ENCODE results near the gene ELAVL3. TPM values are rescaled to one million over a fixed set of nuclear protein-coding genes. Genes with fewer than 3 reads are reported as not detected.

Gene ELAVL3
- total RNA-seq, 1 experiment from 2014 or later: 1.2 TPM

GRCh38 chr19:11485245-11485837 is 4.5 kb upstream of the ELAVL3 start:
- Histone ChIP-seq H2BK12ac (ENCODE audit: insufficient read length, low read depth, low read length) (no peak overlapping the region), H3K4me1 (ENCODE audit: insufficient read depth, low read length) (no peaks in the 10 kb centered on the region), H3K14ac (ENCODE audit: insufficient read depth, low read length) (no peak overlapping the region; the same call in 1 of the 2 replicates), H3K9me3 (ENCODE audit: control insufficient read depth, low read depth, low read length) (no peaks in the 10 kb centered on the region), H2BK120ac (ENCODE audit: low read depth, low read length, poor library complexity, severe bottlenecking) (no peak overlapping the region), H3K4me2 (ENCODE audit: insufficient read depth, insufficient read length, low read length) (no peak overlapping the region), H3K56ac (ENCODE audit: insufficient read length, low read depth, low read length) (no peak overlapping the region), H3T11ph (ENCODE audit: low read length) (no peak overlapping the region), H3K27me3 (ENCODE audit: insufficient read depth, low read length) (peaks cover 9% of the 10 kb centered on the region; the same call in 1 of the 2 replicates), H2BK20ac (ENCODE audit: low read depth, low read length, poor library complexity, severe bottlenecking) (no peak overlapping the region), H3K79me1 (ENCODE audit: insufficient read depth, low read depth, low read length, poor library complexity, severe bottlenecking) (no peaks in the 10 kb centered on the region), H4K5ac (ENCODE audit: insufficient read length, low read depth, low read length) (no peak overlapping the region), H2BK5ac (ENCODE audit: insufficient read length, low read length) (no peak overlapping the region), H2AFZ (ENCODE audit: low read length) (no peak overlapping the region), H3K27ac (ENCODE audit: insufficient read length, low read depth, low read length) (no peak overlapping the region), H3K79me2 (ENCODE audit: insufficient read depth, low read length) (no peaks in the 10 kb centered on the region), H3K23me2 (ENCODE audit: insufficient read length, low read depth, low read length, poor library complexity, severe bottlenecking) (peaks cover 7% of the 10 kb centered on the region), H4K20me1 (ENCODE audit: control insufficient read depth, insufficient read depth, insufficient read length) (no peaks in the 10 kb centered on the region), H4K8ac (replicated peaks; ENCODE audit: insufficient read length, low read depth, low read length) (no peak overlapping the region), H3K18ac (ENCODE audit: insufficient read length, low read depth, low read length) (no peak overlapping the region), H4K91ac (ENCODE audit: insufficient read length, low read depth, low read length) (no peak overlapping the region), H2BK15ac (ENCODE audit: low read depth, low read length) (no peak overlapping the region), H2AK5ac (ENCODE audit: insufficient read length, low read length) (no peak overlapping the region), H3K23ac (ENCODE audit: insufficient read length, low read depth, low read length) (no peak overlapping the region), H3K4ac (ENCODE audit: low read depth, low read length) (no peak overlapping the region), H3K9ac (ENCODE audit: extremely low read depth, insufficient read length, low read length) (peak overlapping the region; percentile 4)
- Mint-ChIP-seq H3K27me3 (ENCODE audit: low read depth) (peaks cover 17% of the 10 kb centered on the region), H3K36me3 (ENCODE audit: insufficient read depth in 1 of 3, low read depth in 3 of 3) (no peaks in the 10 kb centered on the region; a peak in 1 of 7 replicates), H3K27ac (peak overlapping the region in 1 of 3 experiments; percentile 63; a peak in 1 of 7 replicates), H3K4me1 (peaks cover 4 to 9% of the 10 kb centered on the region in 2 experiments; a peak in 3 of 4 replicates), H3K4me3 (no peak overlapping the region), H3K9me3 (peaks cover 0 to 2% of the 10 kb centered on the region in 2 experiments; a peak in 3 of 5 replicates)
- WGBS (ENCODE audit: extremely low coverage, insufficient read length, low lambda C conversion rate): no CpG with 5 or more reads among the region's 13 CpGs
- no peak for DNase-seq
- no peak for TF ChIP-seq CTCF (conservative IDR thresholded peaks at IDR 0.05)
